22Rv1 (cell line): ENCODE measurements around the gene RASA3.

Source experiments
- CTCF ChIP-seq: fragments of 450-650 bp; IDR thresholded peaks from 2 replicates; pipeline ENCODE4 v1.5.1; 2017; ENCODE audit warnings: mild to moderate bottlenecking
- ZFX ChIP-seq: fragments of 450-650 bp; IDR thresholded peaks from 2 replicates; pipeline ENCODE4 v1.6.1; 2017; ENCODE audit warnings: antibody characterized with exemption, borderline replicate concordance

DNA sequence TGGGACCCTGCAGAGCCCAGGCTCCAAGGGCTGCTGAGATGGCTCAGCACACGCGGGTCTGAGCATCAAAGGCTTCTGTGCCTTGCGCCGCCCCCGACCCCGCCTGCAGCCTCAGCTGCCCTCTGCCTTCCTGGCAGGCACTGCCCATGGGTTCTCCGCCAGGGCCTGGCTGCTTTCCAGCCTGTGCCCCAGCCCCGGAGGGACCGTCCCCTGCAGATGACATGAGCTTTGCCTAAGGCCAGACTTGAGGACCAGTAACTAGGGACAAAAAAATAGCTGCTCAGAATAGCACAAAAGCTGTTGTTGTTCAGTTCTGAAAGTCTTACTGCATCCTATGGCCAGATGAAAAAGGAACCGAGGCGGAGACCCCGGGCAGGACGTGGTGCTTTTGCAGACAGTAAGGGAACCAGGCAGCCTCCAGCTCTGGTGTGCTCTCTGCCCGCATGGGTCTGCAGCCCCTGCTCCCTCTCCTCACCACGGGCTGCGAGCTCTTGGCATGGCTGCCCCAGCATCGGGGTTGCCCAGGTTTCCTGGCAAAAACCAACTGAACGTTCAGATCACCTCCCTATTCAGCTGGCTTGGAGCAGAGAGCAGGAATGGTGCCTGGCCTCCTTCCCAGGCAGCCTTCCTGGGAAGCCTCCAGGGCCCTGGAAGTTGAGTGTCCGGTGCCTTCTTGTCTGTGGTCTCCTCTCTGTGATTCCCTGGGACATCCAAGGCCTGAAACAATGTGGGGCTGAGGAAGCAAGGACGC lies 34.1 kb upstream of the RASA3 start:
- TF ChIP-seq CTCF = no peak
- no peak for TF ChIP-seq ZFX
